ENCODE measurements around the gene CCR8. TPM values are rescaled to one million over a fixed set of nuclear protein-coding genes. Genes with fewer than 3 reads are reported as not detected.
"Not testable (repeated sequence)": the region's sequence is repeated elsewhere in the genome, so short reads cannot be mapped to it uniquely, and the experiment has no call there.

The CCR8 gene
- total RNA-seq, 2 experiments from 2014 or later: 1.3 to 2.1 TPM

DNA sequence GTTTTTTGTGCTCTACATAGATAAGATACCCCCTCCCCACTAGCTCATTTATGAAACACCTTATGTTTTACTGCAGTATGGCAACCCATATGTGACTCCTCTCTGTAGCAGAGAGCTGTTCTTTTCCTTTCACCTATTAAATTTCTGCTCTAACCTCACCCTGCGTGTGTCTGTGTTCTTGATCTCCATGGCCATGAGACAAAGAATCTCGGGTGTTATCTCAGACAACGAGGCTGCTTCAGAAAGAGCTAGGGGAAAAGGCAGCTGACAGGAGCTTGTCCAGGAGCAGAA lies 18.0 kb downstream of the CCR8 start:
- no peaks in the 10 kb centered on the region for H3K27me3 ChIP-seq (ENCODE audit: control insufficient read depth in 1 of 2, insufficient read depth in 2 of 2, low read length in 2 of 2)
- Mint-ChIP-seq H3K27ac (peak overlapping the region; percentile 18), H3K4me3 (no peak overlapping the region), H3K27me3 (no peaks in the 10 kb centered on the region), H3K9me3 (no peaks in the 10 kb centered on the region), H3K4me1 (ENCODE audit: low read depth) (peaks cover 40% of the 10 kb centered on the region), H3K36me3 (ENCODE audit: low read depth) (no peaks in the 10 kb centered on the region)
- H3K4me3 ChIP-seq (ENCODE audit: low read length): no peak overlapping the region
- H3K4me1 ChIP-seq (ENCODE audit: insufficient read depth, low read length): peaks cover 9% of the 10 kb centered on the region
- ChIA-PET CTCF (interaction anchor here (0.7 to 1.7 kb wide), 4 partner anchors 11 to 258 kb away, joined by 3 to 4 read pairs (median 4); no protein-coding TSS in a partner anchor), POLR2A (interaction anchor here (0.7 to 1.4 kb wide), 2 partner anchors 10 to 21 kb away, joined by 3 to 4 read pairs; no protein-coding TSS in a partner anchor)
- DNase-seq: no peak
- intact Hi-C loops (cut with DNase I, micrococcal nuclease): no loop called here
- H3K9me3 ChIP-seq (ENCODE audit: control insufficient read depth in 1 of 2, insufficient read depth in 1 of 2, low read length in 2 of 2): no peaks in the 10 kb centered on the region
- TF ChIP-seq, protein P1, sequence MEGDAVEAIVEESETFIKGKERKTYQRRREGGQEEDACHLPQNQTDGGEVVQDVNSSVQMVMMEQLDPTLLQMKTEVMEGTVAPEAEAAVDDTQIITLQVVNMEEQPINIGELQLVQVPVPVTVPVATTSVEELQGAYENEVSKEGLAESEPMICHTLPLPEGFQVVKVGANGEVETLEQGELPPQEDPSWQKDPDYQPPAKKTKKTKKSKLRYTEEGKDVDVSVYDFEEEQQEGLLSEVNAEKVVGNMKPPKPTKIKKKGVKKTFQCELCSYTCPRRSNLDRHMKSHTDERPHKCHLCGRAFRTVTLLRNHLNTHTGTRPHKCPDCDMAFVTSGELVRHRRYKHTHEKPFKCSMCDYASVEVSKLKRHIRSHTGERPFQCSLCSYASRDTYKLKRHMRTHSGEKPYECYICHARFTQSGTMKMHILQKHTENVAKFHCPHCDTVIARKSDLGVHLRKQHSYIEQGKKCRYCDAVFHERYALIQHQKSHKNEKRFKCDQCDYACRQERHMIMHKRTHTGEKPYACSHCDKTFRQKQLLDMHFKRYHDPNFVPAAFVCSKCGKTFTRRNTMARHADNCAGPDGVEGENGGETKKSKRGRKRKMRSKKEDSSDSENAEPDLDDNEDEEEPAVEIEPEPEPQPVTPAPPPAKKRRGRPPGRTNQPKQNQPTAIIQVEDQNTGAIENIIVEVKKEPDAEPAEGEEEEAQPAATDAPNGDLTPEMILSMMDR (IDR thresholded peaks at IDR 0.05): no peak
- no peak for ATAC-seq (ENCODE audit: poor library complexity)
- no peaks in the 10 kb centered on the region for H3K36me3 ChIP-seq (ENCODE audit: insufficient read depth, low read length)
- H3K27ac ChIP-seq (ENCODE audit: low read depth in 1 of 2, low read length in 2 of 2): no peak overlapping the region

DNA sequence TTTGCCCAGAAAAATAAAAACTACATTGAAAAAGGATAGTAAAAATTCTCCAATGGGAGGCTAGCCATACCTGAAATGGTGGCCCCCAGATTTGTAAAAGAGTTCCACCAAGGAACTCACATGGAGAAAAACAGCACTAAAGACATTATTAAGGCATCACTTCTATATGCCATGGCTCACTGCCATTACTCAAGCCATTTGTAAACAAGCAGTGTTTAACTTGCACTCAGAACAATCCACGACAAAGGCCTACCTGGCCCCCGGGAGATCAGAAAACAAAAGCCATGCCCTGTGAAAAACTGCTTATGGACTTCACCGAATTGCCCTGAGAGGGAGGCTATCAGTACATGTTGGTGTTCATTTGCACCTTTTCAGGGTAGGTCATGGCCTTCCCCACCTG lies 19.6 kb downstream of the CCR8 start:
- H3K4me1 Mint-ChIP-seq (ENCODE audit: low read depth): peaks cover 40% of the 10 kb centered on the region
- H3K9me3 Mint-ChIP-seq: no peaks in the 10 kb centered on the region
- Histone ChIP-seq H3K36me3 (ENCODE audit: insufficient read depth, low read length) (no peaks in the 10 kb centered on the region), H3K27ac (ENCODE audit: low read depth in 1 of 2, low read length in 2 of 2) (no peak overlapping the region), H3K4me1 (ENCODE audit: insufficient read depth, low read length) (peaks cover 9% of the 10 kb centered on the region), H3K27me3 (ENCODE audit: control insufficient read depth in 1 of 2, insufficient read depth in 2 of 2, low read length in 2 of 2) (no peaks in the 10 kb centered on the region), H3K4me3 (ENCODE audit: low read length) (no peak overlapping the region), H3K9me3 (ENCODE audit: control insufficient read depth in 1 of 2, insufficient read depth in 1 of 2, low read length in 2 of 2) (no peaks in the 10 kb centered on the region)
- intact Hi-C loops (cut with DNase I, micrococcal nuclease): no loop called here
- no peak overlapping the region for H3K27ac Mint-ChIP-seq
- H3K4me3 Mint-ChIP-seq: no peak overlapping the region
- TF ChIP-seq, protein P1 (IDR thresholded peaks at IDR 0.05): no peak
- ChIA-PET CTCF (no interaction called here), POLR2A (no interaction called here)
- DNase-seq (no peak), ATAC-seq (ENCODE audit: poor library complexity) (no peak)
- no peaks in the 10 kb centered on the region for H3K27me3 Mint-ChIP-seq
- H3K36me3 Mint-ChIP-seq (ENCODE audit: low read depth): no peaks in the 10 kb centered on the region

DNA sequence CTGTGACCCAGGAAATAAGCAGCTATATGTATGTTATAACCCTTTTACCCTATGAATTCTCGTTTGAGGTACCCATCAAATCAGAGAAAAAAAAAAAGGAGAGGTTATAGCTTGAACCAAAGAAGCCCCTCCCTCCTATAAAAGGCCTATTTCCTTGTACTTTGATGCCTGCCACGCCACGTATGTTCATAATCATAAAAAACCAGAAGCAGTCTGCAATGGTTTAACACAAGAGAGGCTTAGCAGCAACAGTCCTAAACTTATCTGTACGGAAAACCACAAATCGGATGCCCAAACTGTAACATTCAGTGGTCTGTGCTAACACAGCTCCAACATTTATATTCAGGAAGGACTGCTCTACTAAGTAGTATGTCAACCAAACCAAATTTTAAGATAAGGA lies 21.2 kb downstream of the CCR8 start:
- ChIA-PET POLR2A (no interaction called here), CTCF (interaction anchor here (1.2 kb wide), 1 partner anchor 10 kb away, joined by 4 read pairs; no protein-coding TSS in a partner anchor)
- intact Hi-C loops (cut with DNase I, micrococcal nuclease): no loop called here
- DNase-seq (peak in 1 of 14 experiments; percentile 18), ATAC-seq (ENCODE audit: poor library complexity) (no peak)
- Histone ChIP-seq H3K4me3 (ENCODE audit: low read length) (no peak overlapping the region), H3K27ac (ENCODE audit: low read depth in 1 of 2, low read length in 2 of 2) (peak overlapping the region in 1 of 2 donors; percentile 16), H3K9me3 (ENCODE audit: control insufficient read depth in 1 of 2, insufficient read depth in 1 of 2, low read length in 2 of 2) (no peaks in the 10 kb centered on the region), H3K27me3 (ENCODE audit: control insufficient read depth in 1 of 2, insufficient read depth in 2 of 2, low read length in 2 of 2) (no peaks in the 10 kb centered on the region), H3K36me3 (ENCODE audit: insufficient read depth, low read length) (no peaks in the 10 kb centered on the region), H3K4me1 (ENCODE audit: insufficient read depth, low read length) (peaks cover 9% of the 10 kb centered on the region)
- Mint-ChIP-seq H3K4me1 (ENCODE audit: low read depth) (peaks cover 40% of the 10 kb centered on the region), H3K27ac (peak overlapping the region; percentile 68), H3K4me3 (no peak overlapping the region), H3K9me3 (no peaks in the 10 kb centered on the region), H3K36me3 (ENCODE audit: low read depth) (no peaks in the 10 kb centered on the region), H3K27me3 (no peaks in the 10 kb centered on the region)
- TF ChIP-seq, protein P1 (IDR thresholded peaks at IDR 0.05): no peak

DNA sequence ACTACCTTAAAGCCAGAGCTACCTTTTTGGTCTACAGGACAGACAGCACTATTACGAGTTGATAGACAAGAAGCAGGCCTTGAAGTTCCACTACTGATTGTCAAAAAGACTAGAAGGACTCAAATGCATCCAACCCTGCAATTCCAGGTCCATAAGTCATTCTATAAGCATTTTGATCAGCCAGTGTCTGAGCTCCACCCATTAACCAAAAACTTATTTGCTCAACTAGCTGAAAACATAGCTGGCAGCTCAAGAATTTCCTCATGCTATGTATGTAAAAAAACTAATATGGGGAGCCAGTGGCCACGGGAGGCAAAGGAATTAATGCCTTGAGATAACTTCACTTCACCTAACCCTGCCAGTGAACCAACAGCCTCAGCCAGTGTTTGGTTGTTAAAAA lies 21.6 kb downstream of the CCR8 start:
- H3K27ac Mint-ChIP-seq: peak overlapping the region; percentile 68
- H3K27me3 ChIP-seq (ENCODE audit: control insufficient read depth in 1 of 2, insufficient read depth in 2 of 2, low read length in 2 of 2); intact Hi-C loops (cut with DNase I, micrococcal nuclease); POLR2A ChIA-PET; H3K9me3 ChIP-seq (ENCODE audit: control insufficient read depth in 1 of 2, insufficient read depth in 1 of 2, low read length in 2 of 2); H3K4me1 ChIP-seq (ENCODE audit: insufficient read depth, low read length); H3K27ac ChIP-seq (ENCODE audit: low read depth in 1 of 2, low read length in 2 of 2); H3K4me3 ChIP-seq (ENCODE audit: low read length); DNase-seq; ATAC-seq (ENCODE audit: poor library complexity); H3K36me3 ChIP-seq (ENCODE audit: insufficient read depth, low read length); H3K27me3 Mint-ChIP-seq; H3K9me3 Mint-ChIP-seq; H3K36me3 Mint-ChIP-seq (ENCODE audit: low read depth); H3K4me3 Mint-ChIP-seq: not testable (repeated sequence)
- peaks cover 37% of the 10 kb centered on the region for H3K4me1 Mint-ChIP-seq (ENCODE audit: low read depth)
- CTCF ChIA-PET: interaction anchor here (0.6 to 1.5 kb wide), 3 partner anchors 8 to 186 kb away, joined by 3 to 4 read pairs (median 4); no protein-coding TSS in a partner anchor

DNA sequence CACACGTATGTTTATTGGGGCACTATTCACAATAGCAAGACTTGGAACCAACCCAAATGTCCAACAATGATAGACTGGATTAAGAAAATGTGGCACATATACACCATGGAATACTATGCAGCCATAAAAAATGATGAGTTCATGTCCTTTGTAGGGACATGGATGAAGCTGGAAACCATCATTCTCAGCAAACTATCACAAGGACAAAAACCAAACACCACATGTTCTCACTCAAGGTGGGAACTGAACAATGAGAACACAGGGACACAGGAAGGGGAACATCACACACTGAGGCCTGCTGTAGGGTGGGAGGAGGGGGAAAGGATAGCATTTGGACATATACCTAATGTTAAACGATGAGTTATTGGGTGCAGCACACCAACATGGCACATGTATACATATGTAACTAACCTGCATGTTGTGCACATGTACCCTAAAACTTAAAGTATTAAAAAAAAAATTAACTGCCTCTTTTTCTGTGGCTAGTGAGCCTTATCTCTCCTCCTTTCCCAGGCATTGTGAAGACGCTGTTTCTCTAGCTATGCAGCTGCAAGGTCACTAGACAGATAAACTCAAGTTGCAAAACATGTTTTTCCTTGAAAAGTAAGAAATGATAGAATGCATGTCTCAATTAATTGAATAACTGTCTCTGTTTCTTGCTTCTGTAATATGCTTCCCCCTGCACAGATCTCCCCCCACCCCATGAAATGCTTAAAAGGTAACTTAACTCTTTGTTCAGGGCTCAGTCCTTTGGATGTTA lies 23.8 kb downstream of the CCR8 start:
- H3K4me3 ChIP-seq (ENCODE audit: low read length); H3K36me3 ChIP-seq (ENCODE audit: insufficient read depth, low read length); CTCF ChIA-PET; H3K9me3 Mint-ChIP-seq; H3K27ac Mint-ChIP-seq; H3K27ac ChIP-seq (ENCODE audit: low read depth in 1 of 2, low read length in 2 of 2); H3K36me3 Mint-ChIP-seq (ENCODE audit: low read depth); intact Hi-C loops (cut with DNase I, micrococcal nuclease); H3K9me3 ChIP-seq (ENCODE audit: control insufficient read depth in 1 of 2, insufficient read depth in 1 of 2, low read length in 2 of 2); DNase-seq; ATAC-seq (ENCODE audit: poor library complexity); H3K4me1 ChIP-seq (ENCODE audit: insufficient read depth, low read length); H3K27me3 ChIP-seq (ENCODE audit: control insufficient read depth in 1 of 2, insufficient read depth in 2 of 2, low read length in 2 of 2); H3K27me3 Mint-ChIP-seq; POLR2A ChIA-PET; H3K4me3 Mint-ChIP-seq: not testable (repeated sequence)
- peaks cover 30% of the 10 kb centered on the region for H3K4me1 Mint-ChIP-seq (ENCODE audit: low read depth)

All from CD4-positive, alpha-beta T cell (primary cell).